H1 (cell line): ENCODE results near the gene TFAP2A. TPM values are rescaled to one million over a fixed set of nuclear protein-coding genes. Genes with fewer than 3 reads are reported as not detected.

Source experiments
- CTCF ChIA-PET: fragments of 300-600 bp; sonication (Branson Sonifier 250); formaldehyde crosslinking; loops from one replicate; lab custom pipeline; 2021; ENCODE audit not compliant: partially characterized antibody; lab: Charles Lee
- POLR2A ChIA-PET: fragments of 300-600 bp; sonication (Branson Sonifier 250); formaldehyde crosslinking; loops from one replicate; lab custom pipeline; 2021; ENCODE audit warnings: inconsistent platforms; ENCODE audit not compliant: partially characterized antibody; lab: Charles Lee
- DNase-seq, 2 experiments: peaks; one replicate each; pipeline versions ENCODE4 v3.0.0 to v3.0.0-alpha.2; 2010 to 2022; ENCODE audit warnings: low spot score in 2 of 2, low read depth in 1 of 2, mixed read lengths in 1 of 2
- FAIRE-seq: peaks from 2 replicates; lab custom pipeline; 2011; peaks lifted over from hg19 to GRCh38; lab: Jason Lieb, UNC
- H2AFZ ChIP-seq: 2 replicates; pipeline ENCODE4 v1.8.1; 2012; ENCODE audit warnings: low read length, inconsistent platforms
- H2AK5ac ChIP-seq: 2 replicates; pipeline ENCODE4 v1.6.1; 2013; ENCODE audit warnings: low read depth, low read length
- H2BK120ac ChIP-seq: replicated peaks from 2 replicates; pipeline ENCODE3; 2013; ENCODE audit warnings: low read depth, low read length, inconsistent platforms
- H2BK12ac ChIP-seq: 2 replicates; pipeline ENCODE4 v1.6.1; 2013; ENCODE audit warnings: low read depth, low read length
- H2BK15ac ChIP-seq: 2 replicates; pipeline ENCODE4 v1.6.1; 2013; ENCODE audit warnings: low read length
- H2BK20ac ChIP-seq: 2 replicates; pipeline ENCODE4 v1.6.1; 2013; ENCODE audit warnings: low read length
- H2BK5ac ChIP-seq: 2 replicates; pipeline ENCODE4 v1.6.1; 2013; ENCODE audit warnings: low read depth, low read length
- H3K14ac ChIP-seq: 2 replicates; pipeline ENCODE4 v1.6.1; 2013; ENCODE audit warnings: inconsistent platforms; ENCODE audit not compliant: insufficient read length
- H3K18ac ChIP-seq: 2 replicates; pipeline ENCODE4 v1.6.1; 2013; ENCODE audit warnings: low read length; ENCODE audit errors: extremely low read depth
- H3K23ac ChIP-seq: 2 replicates; pipeline ENCODE4 v1.6.1; 2013; ENCODE audit warnings: inconsistent platforms; ENCODE audit not compliant: insufficient read length
- H3K23me2 ChIP-seq: 2 replicates; pipeline ENCODE4 v1.6.1; 2013; ENCODE audit warnings: low read depth, low read length
- H3K27ac ChIP-seq: 2 replicates; pipeline ENCODE4 v1.6.1; 2011; ENCODE audit warnings: low read depth, low read length, inconsistent platforms
- H3K27me3 ChIP-seq, 4 experiments: replicated peaks in 1 of 4; 1 replicate in 1 of 4; 2 replicates in 3 of 4; pipeline versions ENCODE4 v1.6.1 to v1.8.1; 2011 to 2013; ENCODE audit warnings: low read length in 3 of 4, mild to moderate bottlenecking in 3 of 4, inconsistent platforms in 2 of 4, mixed read lengths in 2 of 4, moderate library complexity in 1 of 4; ENCODE audit not compliant: control insufficient read depth in 3 of 4, insufficient read depth in 3 of 4; ENCODE audit errors: extremely low read depth in 1 of 4
- H3K36me3 ChIP-seq, 4 experiments: 2 replicates each; pipeline versions ENCODE4 v1.6.1 to v1.8.1; 2011 to 2013; ENCODE audit warnings: mild to moderate bottlenecking in 4 of 4, low read length in 3 of 4, moderate library complexity in 2 of 4, control low read depth in 1 of 4, inconsistent platforms in 1 of 4; ENCODE audit not compliant: insufficient read depth in 4 of 4, control insufficient read depth in 2 of 4
- H3K4ac ChIP-seq: replicated peaks from 2 replicates; pipeline ENCODE3; 2013; ENCODE audit warnings: low read length, low read depth, mixed read lengths, inconsistent platforms; ENCODE audit not compliant: insufficient read length
- H3K4me1 ChIP-seq, 4 experiments: replicated peaks in 1 of 4; 1 replicate in 1 of 4; 2 replicates in 3 of 4; pipeline versions ENCODE4 v1.6.1 to v1.8.1; 2011 to 2013; ENCODE audit warnings: low read length in 3 of 4, inconsistent platforms in 2 of 4, mixed read lengths in 1 of 4; ENCODE audit not compliant: insufficient read depth in 4 of 4, control insufficient read depth in 3 of 4
- H3K4me2 ChIP-seq, 2 experiments: 2 replicates each; pipeline versions ENCODE4 v1.6.1 to v1.8.1; 2011 to 2013; ENCODE audit warnings: low read depth in 2 of 2, low read length in 2 of 2, control low read depth in 1 of 2, inconsistent platforms in 1 of 2, mild to moderate bottlenecking in 1 of 2; ENCODE audit not compliant: insufficient read depth in 1 of 2
- H3K4me3 ChIP-seq, 4 experiments: fragments of 200-600, 300-600 bp in 1 of 4; sonication (generic), shearing (Covaris generic), sonication (Bioruptor Twin) in 1 of 4; 2 replicates each; pipeline versions ENCODE4 v1.5.1 to v1.8.1; 2011 to 2016; ENCODE audit warnings: low read length in 4 of 4, low read depth in 3 of 4, control low read depth in 2 of 4, inconsistent platforms in 2 of 4, mild to moderate bottlenecking in 2 of 4, mixed read lengths in 1 of 4, moderate library complexity in 1 of 4; ENCODE audit not compliant: insufficient read depth in 2 of 4; ENCODE audit errors: extremely low read depth in 1 of 4
- H3K56ac ChIP-seq: replicated peaks from 2 replicates; pipeline ENCODE3; 2013; ENCODE audit warnings: low read depth, mild to moderate bottlenecking, mixed read lengths, low read length, inconsistent platforms; ENCODE audit not compliant: insufficient read length
- H3K79me1 ChIP-seq: 2 replicates; pipeline ENCODE4 v1.6.1; 2013; ENCODE audit warnings: low read depth, low read length, control low read depth
- H3K79me2 ChIP-seq, 2 experiments: 2 replicates each; pipeline versions ENCODE4 v1.6.1 to v1.8.1; 2012 to 2013; ENCODE audit warnings: low read length in 2 of 2, mild to moderate bottlenecking in 2 of 2, inconsistent platforms in 1 of 2; ENCODE audit not compliant: insufficient read depth in 2 of 2, control insufficient read depth in 1 of 2
- H3K9ac ChIP-seq, 4 experiments: replicated peaks in 1 of 4; 1 replicate in 1 of 4; 2 replicates in 3 of 4; pipeline versions ENCODE4 v1.6.1 to v1.8.1; 2011 to 2013; ENCODE audit warnings: low read depth in 3 of 4, low read length in 3 of 4, control low read depth in 2 of 4, mild to moderate bottlenecking in 2 of 4, moderate library complexity in 2 of 4, inconsistent platforms in 1 of 4; ENCODE audit errors: extremely low read depth in 1 of 4
- H3K9me3 ChIP-seq, 2 experiments: 2 replicates each; pipeline versions ENCODE4 v1.6.1 to v1.8.1; 2012 to 2013; ENCODE audit warnings: mild to moderate bottlenecking in 2 of 2, moderate library complexity in 2 of 2, control low read depth in 1 of 2, inconsistent platforms in 1 of 2, low read depth in 1 of 2, low read length in 1 of 2, mixed read lengths in 1 of 2; ENCODE audit not compliant: insufficient read depth in 2 of 2
- H4K20me1 ChIP-seq, 2 experiments: replicated peaks in 1 of 2; 2 replicates each; pipeline versions ENCODE3 to v1.8.1; 2011 to 2013; ENCODE audit warnings: inconsistent platforms in 2 of 2, low read length in 2 of 2, mild to moderate bottlenecking in 1 of 2; ENCODE audit not compliant: insufficient read depth in 2 of 2, control insufficient read depth in 1 of 2
- H4K5ac ChIP-seq: 2 replicates; pipeline ENCODE4 v1.6.1; 2013; ENCODE audit warnings: low read length, low read depth, mixed read lengths, inconsistent platforms; ENCODE audit not compliant: insufficient read length
- H4K8ac ChIP-seq: 2 replicates; pipeline ENCODE4 v1.8.0; 2013; ENCODE audit warnings: mild to moderate bottlenecking, moderate library complexity, low read length, inconsistent platforms; ENCODE audit not compliant: insufficient read depth; ENCODE audit errors: extremely low read depth
- H4K91ac ChIP-seq: replicated peaks from 2 replicates; pipeline ENCODE3; 2013; ENCODE audit warnings: low read length, mixed read lengths, inconsistent platforms; ENCODE audit not compliant: insufficient read length
- BACH1 ChIP-seq: IDR thresholded peaks from 2 replicates; pipeline ENCODE4 v1.6.1; 2012; ENCODE audit warnings: low read length, improper control_type of control experiment
- EGR1 ChIP-seq: IDR thresholded peaks from 2 replicates; pipeline ENCODE4 v1.6.1; 2011; ENCODE audit warnings: low read depth, low read length, borderline replicate concordance
- EP300 ChIP-seq, 2 experiments: IDR thresholded peaks; 1 replicate in 1 of 2; 2 replicates in 1 of 2; pipeline ENCODE4 v1.6.1; 2011 to 2012; ENCODE audit warnings: low read depth in 2 of 2, low read length in 2 of 2, mild to moderate bottlenecking in 2 of 2, borderline replicate concordance in 1 of 2, inconsistent platforms in 1 of 2, moderate library complexity in 1 of 2
- EZH2 ChIP-seq: fragments of 200-600 bp; sonication (generic); IDR thresholded peaks from 2 replicates; pipeline ENCODE4 v1.7.1; 2012; ENCODE audit warnings: low read depth, mild to moderate bottlenecking, moderate library complexity, low read length, inconsistent platforms; ENCODE audit not compliant: severe bottlenecking
- HDAC6 ChIP-seq: IDR thresholded peaks from one replicate; pipeline ENCODE4 v1.7.1; 2012; ENCODE audit warnings: low read depth, mild to moderate bottlenecking, inconsistent platforms, low read length, moderate library complexity
- RNF2 ChIP-seq: fragments of 200-900, 300-1000 bp; sonication (generic); IDR thresholded peaks from 2 replicates; pipeline ENCODE4 v1.7.1; 2016; ENCODE audit warnings: borderline replicate concordance, low read depth, mild to moderate bottlenecking, antibody characterized with exemption, low read length; ENCODE audit not compliant: poor library complexity, severe bottlenecking; ENCODE audit errors: missing control alignments
- SP4 ChIP-seq: IDR thresholded peaks from 2 replicates; pipeline ENCODE4 v1.6.1; 2012; ENCODE audit warnings: low read length, inconsistent platforms
- SUZ12 ChIP-seq: fragments of 200-600 bp; sonication (generic); IDR thresholded peaks from 2 replicates; pipeline ENCODE4 v1.6.1; 2012; ENCODE audit warnings: mild to moderate bottlenecking, inconsistent platforms, low read length, moderate library complexity, mixed read lengths
- TAF1 ChIP-seq: IDR thresholded peaks from 2 replicates; pipeline ENCODE4 v1.6.1; 2011; ENCODE audit warnings: mild to moderate bottlenecking, low read depth, low read length
- WGBS, 2 experiments: shearing (Covaris generic) in 1 of 2; methylation state at CpG; one replicate each; pipeline versions ENCODE4 v1.1.6 to v1.1.7; 2013 to 2015; ENCODE audit warnings: low lambda C conversion rate in 2 of 2, mixed read lengths in 2 of 2, inconsistent platforms in 1 of 2, low coverage in 1 of 2, missing lambda C conversion rate in 1 of 2; ENCODE audit not compliant: insufficient replicate concordance in 2 of 2, insufficient coverage in 1 of 2, insufficient read length in 1 of 2; ENCODE audit errors: extremely low coverage in 1 of 2, missing lambda C conversion rate in 1 of 2; 5-methylcytosine and 5-hydroxymethylcytosine counted together
- polyA plus RNA-seq, 7 experiments: library from polyadenylated mRNA; depleted of rRNA in 3 of 7; stranded (reverse) in 5 of 7; unstranded in 2 of 7; fragments of >200 nt in 5 of 7; fragments of 200-250 nt in 2 of 7; gene quantifications; 1 replicate in 5 of 7; 2 replicates in 1 of 7; 4 replicates in 1 of 7; pipeline versions ENCODE4 v1.2.1 to v1.2.3, GENCODE V29; 2011 to 2013; ENCODE audit warnings: missing spikeins in 2 of 7, mixed read lengths in 2 of 7
- total RNA-seq: library from RNA; stranded (reverse); fragmentation: NEBNext Ultra II Directional; extraction: Animal tissue kit (Norgen Biotek cat#: 25700); gene quantifications from 2 replicates; pipeline ENCODE4 v1.2.1, GENCODE V29; 2021

TFAP2A gene
- total and polyA plus RNA-seq, 2 of the 8 experiments (the other 6 are each of a cell fraction or from before 2014, with no cell fraction given), result 0.23 TPM; not detected in 1

DNA sequence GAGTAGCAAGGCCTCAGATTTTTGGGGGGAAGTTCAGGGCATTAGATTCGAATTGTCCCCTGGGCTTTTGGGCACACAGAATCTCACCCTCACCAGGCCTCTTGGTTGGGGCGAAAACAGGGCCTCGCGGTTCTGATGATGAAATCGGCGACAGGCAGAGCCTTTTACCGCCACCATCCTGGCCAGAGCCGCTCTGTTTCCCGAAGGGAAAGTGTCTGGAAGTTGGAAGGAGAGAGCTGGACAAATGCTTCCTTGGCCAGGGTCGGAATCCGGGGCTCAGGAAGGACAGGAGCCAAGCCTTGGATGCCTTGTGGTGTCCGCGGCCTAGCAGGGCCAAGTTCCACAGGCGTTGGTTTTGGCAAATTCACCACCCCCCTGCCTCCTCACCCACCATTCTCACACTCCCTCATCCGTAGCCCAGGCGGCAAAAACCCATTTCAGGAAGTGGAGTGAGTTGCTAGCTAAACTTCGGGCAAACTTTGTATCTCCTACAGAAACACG, 3.5 kb upstream of the TFAP2A start:
- Histone ChIP-seq H3K9me3 (no peaks in the 10 kb centered on the region), H4K8ac (no peak overlapping the region), H3K23ac (no peak overlapping the region), H4K5ac (no peak overlapping the region), H2BK20ac (no peak overlapping the region), H3K9ac (no peak overlapping the region), H4K20me1 (peaks cover 26 to 41% of the 10 kb centered on the region in 2 experiments), H2BK15ac (peak overlapping the region; percentile 12; the same call in 1 of the 2 replicates), H3K79me1 (no peaks in the 10 kb centered on the region), H4K91ac (no peak overlapping the region), H2BK120ac (no peak overlapping the region), H3K27me3 (peaks cover 85 to 100% (median 98%) of the 10 kb centered on the region in 4 experiments), H3K36me3 (no peaks in the 10 kb centered on the region; a peak in 1 of 8 replicates), H3K4me3 (peak overlapping the region; percentile 19 to 53 (median 34); a peak in 5 of 8 replicates), H3K27ac (no peak overlapping the region), H3K23me2 (peaks cover 10% of the 10 kb centered on the region; the same call in 1 of the 2 replicates), H2AK5ac (peak overlapping the region; percentile 76; the same call in 1 of the 2 replicates), H2BK5ac (no peak overlapping the region), H2BK12ac (peak overlapping the region; percentile 71), H3K4me2 (peak overlapping the region; percentile 63 to 72), H3K18ac (peak overlapping the region; percentile 51; the same call in 1 of the 2 replicates), H3K79me2 (no peaks in the 10 kb centered on the region), H3K4me1 (peaks cover 6 to 51% (median 40%) of the 10 kb centered on the region in 4 experiments), H3K14ac (no peak overlapping the region), H3K56ac (no peak overlapping the region), H2AFZ (no peak overlapping the region), H3K4ac (no peak overlapping the region)
- ChIA-PET POLR2A (interaction anchor here (0.8 to 1.8 kb wide), 5 partner anchors 14 to 33 kb away, joined by 3 to 6 read pairs (median 3); no protein-coding TSS in a partner anchor), CTCF (interaction anchor here (0.6 to 21.9 kb wide), 5 partner anchors 12 to 514 kb away, joined by 3 to 365 read pairs (median 4); no protein-coding TSS in a partner anchor)
- DNase-seq, result peak in 1 of 2 experiments; percentile 49
- FAIRE-seq, result no peak
- TF ChIP-seq EZH2 (peak; percentile 84), SP4 (no peak), EP300 (IDR thresholded peaks at IDR 0.05; ENCODE audit: borderline replicate concordance in 1 of 2, low read depth in 2 of 2, low read length in 2 of 2) (no peak), TAF1 (no peak), SUZ12 (peak; percentile 80), BACH1 (no peak), RNF2 (peak; percentile 82), EGR1 (no peak), HDAC6 (no peak)
- 5% methylated on average over 15 of the region's 18 CpGs; no CpG with 5 or more reads in 1 of the 2 experiments for WGBS, 2 experiments
